Chondrocyte (in vitro differentiated cells): ENCODE measurements around the gene MAP2K5. TPM values are rescaled to one million over a fixed set of nuclear protein-coding genes. Genes with fewer than 3 reads are reported as not detected.

Experiments used
- DNase-seq: peaks from one replicate; pipeline ENCODE4 v3.0.0; 2021; ENCODE audit warnings: mixed read lengths, low spot score
- H3K27ac Mint-ChIP-seq: one replicate; pipeline ENCODE4 v1.8.0; 2021; ENCODE audit warnings: mild to moderate bottlenecking, moderate library complexity, mixed read lengths; ENCODE audit not compliant: unreplicated experiment
- H3K27me3 Mint-ChIP-seq: 2 replicates; pipeline ENCODE4 v1.8.0; 2021; ENCODE audit warnings: low read depth, mixed read lengths
- H3K36me3 Mint-ChIP-seq: 2 replicates; pipeline ENCODE4 v1.8.0; 2021; ENCODE audit warnings: low read depth, mixed read lengths
- H3K4me1 Mint-ChIP-seq: 2 replicates; pipeline ENCODE4 v1.8.0; 2021; ENCODE audit warnings: low read depth, mild to moderate bottlenecking, mixed read lengths
- H3K4me3 Mint-ChIP-seq: one replicate; pipeline ENCODE4 v1.8.0; 2021; ENCODE audit warnings: mild to moderate bottlenecking, moderate library complexity, mixed read lengths; ENCODE audit not compliant: unreplicated experiment
- H3K9me3 Mint-ChIP-seq: 2 replicates; pipeline ENCODE4 v1.8.0; 2021; ENCODE audit warnings: low read depth, mixed read lengths
- total RNA-seq: library from RNA; stranded (reverse); gene quantifications from 3 replicates; pipeline ENCODE4 v1.2.1, GENCODE V29; 2021
- TF ChIP-seq, protein P1 (sequence below): fragments of 200-600 bp; sonication (generic); IDR thresholded peaks from 2 replicates; pipeline ENCODE4 v1.5.0; 2021; ENCODE audit warnings: antibody characterized with exemption, mild to moderate bottlenecking, moderate library complexity

The MAP2K5 gene
- total RNA-seq, 1 donor from 2014 or later: 14.0 TPM

DNA sequence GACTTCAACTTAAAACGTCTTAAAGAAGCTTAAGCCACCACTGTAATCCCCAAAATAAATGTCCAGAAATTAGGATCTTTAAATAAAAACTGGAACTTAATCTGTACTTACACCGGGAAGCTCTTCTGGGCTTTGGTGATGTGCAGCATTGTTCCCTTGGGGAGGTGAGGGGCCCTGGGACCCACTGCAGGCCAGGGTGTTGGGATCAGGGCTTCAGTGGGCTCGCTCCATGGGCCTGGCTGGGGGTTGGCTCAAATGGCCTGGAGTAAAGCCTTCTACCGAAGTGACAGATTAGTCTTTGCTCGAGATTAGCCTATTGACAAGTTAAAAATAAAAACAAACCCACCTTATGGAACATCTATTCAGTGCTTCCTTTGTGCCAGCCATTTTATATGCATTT is 303.5 kb downstream of the MAP2K5 start:
- peaks cover 25% of the 10 kb centered on the region for H3K4me1 Mint-ChIP-seq
- DNase-seq: no peak
- H3K4me3 Mint-ChIP-seq: no peak overlapping the region

DNA sequence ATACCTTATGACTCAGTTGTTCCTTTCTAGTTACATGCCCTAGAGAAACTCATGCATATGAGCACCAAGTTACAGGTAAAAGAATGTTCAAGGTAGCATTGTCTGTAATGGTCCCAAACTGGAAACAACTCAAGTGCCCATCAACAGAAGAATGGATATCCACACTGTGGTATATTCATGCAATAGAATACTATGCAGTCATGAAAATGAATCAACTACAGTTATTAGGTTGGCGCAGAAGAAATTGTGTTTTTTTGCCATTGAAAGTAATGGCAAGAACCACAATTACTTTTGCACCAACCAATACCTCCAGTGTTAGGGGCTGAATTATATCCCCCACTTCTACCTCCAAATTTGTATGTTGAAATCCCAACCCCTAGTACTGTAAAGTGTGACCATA is 307.0 kb downstream of the MAP2K5 start:
- no peaks in the 10 kb centered on the region for H3K36me3 Mint-ChIP-seq
- no peak for DNase-seq
- H3K4me1 Mint-ChIP-seq: peaks cover 3% of the 10 kb centered on the region
- TF ChIP-seq, protein P1, sequence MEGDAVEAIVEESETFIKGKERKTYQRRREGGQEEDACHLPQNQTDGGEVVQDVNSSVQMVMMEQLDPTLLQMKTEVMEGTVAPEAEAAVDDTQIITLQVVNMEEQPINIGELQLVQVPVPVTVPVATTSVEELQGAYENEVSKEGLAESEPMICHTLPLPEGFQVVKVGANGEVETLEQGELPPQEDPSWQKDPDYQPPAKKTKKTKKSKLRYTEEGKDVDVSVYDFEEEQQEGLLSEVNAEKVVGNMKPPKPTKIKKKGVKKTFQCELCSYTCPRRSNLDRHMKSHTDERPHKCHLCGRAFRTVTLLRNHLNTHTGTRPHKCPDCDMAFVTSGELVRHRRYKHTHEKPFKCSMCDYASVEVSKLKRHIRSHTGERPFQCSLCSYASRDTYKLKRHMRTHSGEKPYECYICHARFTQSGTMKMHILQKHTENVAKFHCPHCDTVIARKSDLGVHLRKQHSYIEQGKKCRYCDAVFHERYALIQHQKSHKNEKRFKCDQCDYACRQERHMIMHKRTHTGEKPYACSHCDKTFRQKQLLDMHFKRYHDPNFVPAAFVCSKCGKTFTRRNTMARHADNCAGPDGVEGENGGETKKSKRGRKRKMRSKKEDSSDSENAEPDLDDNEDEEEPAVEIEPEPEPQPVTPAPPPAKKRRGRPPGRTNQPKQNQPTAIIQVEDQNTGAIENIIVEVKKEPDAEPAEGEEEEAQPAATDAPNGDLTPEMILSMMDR: no peak
- H3K27ac Mint-ChIP-seq: no peak overlapping the region
- peaks cover 3% of the 10 kb centered on the region for H3K9me3 Mint-ChIP-seq
- no peak overlapping the region for H3K4me3 Mint-ChIP-seq
- no peaks in the 10 kb centered on the region for H3K27me3 Mint-ChIP-seq

More for the DNA sequence above, 303.5 kb downstream of the MAP2K5 start:
- TF ChIP-seq, protein P1: no peak
- Mint-ChIP-seq H3K27me3 (no peaks in the 10 kb centered on the region), H3K9me3 (peaks cover 3% of the 10 kb centered on the region), H3K27ac (no peak overlapping the region), H3K36me3 (no peaks in the 10 kb centered on the region)

DNA sequence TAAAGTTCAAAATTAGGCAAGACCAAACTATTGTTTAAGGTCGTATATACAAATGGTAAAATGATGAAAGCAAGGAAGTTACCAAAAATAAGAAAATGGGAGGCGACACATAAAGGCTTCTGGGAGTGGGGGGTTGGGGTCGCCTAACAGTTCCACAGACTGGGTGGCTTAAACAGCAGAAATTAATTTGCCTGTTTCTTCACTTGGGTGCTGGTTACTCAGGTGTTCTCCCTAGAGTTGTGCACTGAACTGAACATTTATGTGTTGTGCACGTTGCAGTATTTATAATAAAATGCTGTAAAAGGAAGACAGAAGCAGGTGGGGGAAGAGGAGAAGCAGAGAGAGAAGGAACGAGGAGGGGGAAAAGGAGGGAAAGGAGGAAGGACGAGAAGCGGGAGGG is 307.8 kb downstream of the MAP2K5 start:
- no peaks in the 10 kb centered on the region for H3K27me3 Mint-ChIP-seq
- H3K4me1 Mint-ChIP-seq: peaks cover 3% of the 10 kb centered on the region
- no peak overlapping the region for H3K27ac Mint-ChIP-seq
- TF ChIP-seq, protein P1: no peak
- no peaks in the 10 kb centered on the region for H3K36me3 Mint-ChIP-seq
- peaks cover 3% of the 10 kb centered on the region for H3K9me3 Mint-ChIP-seq
- no peak for DNase-seq
- H3K4me3 Mint-ChIP-seq: no peak overlapping the region

DNA sequence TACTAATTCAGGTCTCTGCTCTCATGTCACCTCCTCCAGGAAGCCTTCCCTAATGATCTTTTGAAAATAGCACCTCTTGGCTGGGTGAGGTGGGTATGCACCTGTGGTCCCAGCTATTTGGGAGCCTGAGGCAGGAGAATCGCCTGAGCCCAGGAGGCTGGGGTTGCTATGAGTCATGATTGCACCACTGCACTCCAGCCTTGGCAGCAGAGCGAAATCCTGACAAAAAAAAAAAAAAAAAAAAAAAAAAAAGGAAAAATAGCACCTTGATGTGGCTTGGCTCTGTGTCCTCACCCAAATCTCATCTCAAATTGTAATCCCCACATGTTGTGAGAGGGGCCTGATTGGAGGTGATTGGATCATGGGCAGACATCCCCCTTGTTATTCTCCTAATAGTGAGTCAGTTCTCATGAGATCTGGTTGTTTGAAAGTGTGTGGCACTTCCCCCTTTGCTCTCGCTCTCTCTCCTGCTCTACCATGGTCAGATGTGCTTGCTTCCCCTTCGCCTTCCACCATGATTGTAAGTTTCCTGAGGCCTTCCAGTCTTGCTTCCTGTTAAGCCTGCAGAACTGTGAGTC is 308.6 kb downstream of the MAP2K5 start:
- Mint-ChIP-seq H3K36me3 (no peaks in the 10 kb centered on the region), H3K4me1 (peaks cover 8% of the 10 kb centered on the region), H3K27ac (no peak overlapping the region), H3K27me3 (no peaks in the 10 kb centered on the region), H3K4me3 (no peak overlapping the region), H3K9me3 (peaks cover 3% of the 10 kb centered on the region)
- TF ChIP-seq, protein P1: no peak
- DNase-seq: no peak

DNA sequence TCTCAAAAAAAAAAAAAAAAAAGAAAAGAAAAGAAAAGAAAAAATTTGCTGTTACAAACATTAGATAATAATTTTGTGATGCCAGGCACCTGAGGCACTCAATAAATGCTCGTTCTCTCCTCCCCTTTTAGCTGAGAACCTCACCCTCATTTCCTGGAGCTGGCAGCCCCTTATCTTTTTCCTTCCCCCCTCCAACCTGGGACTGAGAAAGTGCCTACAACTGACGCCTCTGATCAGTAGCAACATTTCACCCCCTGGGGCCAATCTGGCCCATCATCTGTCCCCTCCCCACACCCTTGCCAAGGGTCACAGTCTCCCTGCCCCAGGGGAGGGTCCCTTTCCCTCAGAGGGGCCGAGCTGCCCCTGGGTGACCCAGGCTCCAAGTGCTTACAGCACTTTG is 309.9 kb downstream of the MAP2K5 start:
- Mint-ChIP-seq H3K27me3 (no peaks in the 10 kb centered on the region), H3K4me1 (peaks cover 8% of the 10 kb centered on the region), H3K27ac (no peak overlapping the region), H3K36me3 (no peaks in the 10 kb centered on the region), H3K4me3 (no peak overlapping the region), H3K9me3 (peaks cover 3% of the 10 kb centered on the region)
- TF ChIP-seq, protein P1: no peak
- DNase-seq: no peak
